NCI-H510A treated with DMSO at 0.1 percent for 48 hours (cell line): ENCODE measurements around the gene FAM89B.

Experiments
- DNase-seq: peaks from one replicate; lab custom pipeline; 2025; lab: John Stamatoyannopoulos, UW

FAM89B gene

DNA sequence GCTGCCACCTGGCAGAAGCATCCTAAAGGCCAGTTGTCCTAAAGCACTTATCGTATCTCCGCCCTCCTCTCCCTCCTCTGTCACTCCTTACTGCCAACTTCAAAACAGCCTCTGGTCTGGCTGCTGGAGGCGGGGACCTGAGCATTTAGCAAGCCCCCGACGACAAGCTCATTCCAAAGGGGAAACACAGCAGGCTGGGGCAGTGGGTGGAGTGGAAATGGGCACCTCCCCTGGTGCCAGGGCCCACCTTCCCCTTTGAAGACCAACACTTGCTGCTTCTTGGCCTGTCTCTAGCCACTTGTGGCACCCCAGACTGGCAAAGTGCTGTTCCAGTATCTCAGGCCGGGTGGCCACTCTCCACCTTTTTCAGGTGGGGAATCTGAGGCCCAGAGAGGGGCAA lies 38.1 kb downstream of the FAM89B start:
- DNase-seq = no peak

DNA sequence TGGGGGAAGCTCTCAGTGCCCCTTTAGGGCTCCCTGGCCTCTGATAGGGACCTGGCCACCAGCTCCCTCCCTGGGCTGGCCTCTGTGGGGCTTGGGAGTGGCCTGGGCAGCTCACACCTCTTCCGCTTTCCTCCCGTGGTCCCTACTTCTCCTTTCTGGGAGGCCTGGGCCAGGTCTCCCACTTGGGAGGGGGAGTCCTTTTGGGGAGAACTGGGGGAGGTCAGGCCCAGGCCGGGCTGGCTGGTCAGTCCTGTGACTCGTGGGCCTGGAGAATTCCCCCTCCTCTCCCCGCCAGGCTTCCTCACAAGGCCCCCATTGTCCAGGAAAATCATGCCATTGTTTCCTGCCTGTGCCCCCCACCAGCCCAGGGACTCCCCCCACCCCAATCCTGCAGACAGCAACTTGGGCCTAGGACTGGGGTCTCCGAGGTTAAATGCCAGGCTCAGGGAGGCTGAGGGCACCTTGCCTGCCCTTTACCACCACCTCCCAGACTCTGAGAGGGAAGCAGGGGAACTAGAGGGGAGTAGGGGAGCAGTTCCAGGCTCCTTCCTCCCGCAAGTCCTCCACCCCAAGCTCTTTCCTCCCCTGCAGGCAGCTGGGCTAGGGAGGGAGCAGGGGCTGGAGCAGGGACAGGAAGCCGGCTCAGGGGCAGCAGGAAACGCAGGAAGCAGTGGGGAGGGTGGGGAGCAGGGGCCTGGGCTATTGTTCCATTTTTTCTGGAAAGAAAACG lies 38.9 kb downstream of the FAM89B start:
- no peak for DNase-seq

DNA sequence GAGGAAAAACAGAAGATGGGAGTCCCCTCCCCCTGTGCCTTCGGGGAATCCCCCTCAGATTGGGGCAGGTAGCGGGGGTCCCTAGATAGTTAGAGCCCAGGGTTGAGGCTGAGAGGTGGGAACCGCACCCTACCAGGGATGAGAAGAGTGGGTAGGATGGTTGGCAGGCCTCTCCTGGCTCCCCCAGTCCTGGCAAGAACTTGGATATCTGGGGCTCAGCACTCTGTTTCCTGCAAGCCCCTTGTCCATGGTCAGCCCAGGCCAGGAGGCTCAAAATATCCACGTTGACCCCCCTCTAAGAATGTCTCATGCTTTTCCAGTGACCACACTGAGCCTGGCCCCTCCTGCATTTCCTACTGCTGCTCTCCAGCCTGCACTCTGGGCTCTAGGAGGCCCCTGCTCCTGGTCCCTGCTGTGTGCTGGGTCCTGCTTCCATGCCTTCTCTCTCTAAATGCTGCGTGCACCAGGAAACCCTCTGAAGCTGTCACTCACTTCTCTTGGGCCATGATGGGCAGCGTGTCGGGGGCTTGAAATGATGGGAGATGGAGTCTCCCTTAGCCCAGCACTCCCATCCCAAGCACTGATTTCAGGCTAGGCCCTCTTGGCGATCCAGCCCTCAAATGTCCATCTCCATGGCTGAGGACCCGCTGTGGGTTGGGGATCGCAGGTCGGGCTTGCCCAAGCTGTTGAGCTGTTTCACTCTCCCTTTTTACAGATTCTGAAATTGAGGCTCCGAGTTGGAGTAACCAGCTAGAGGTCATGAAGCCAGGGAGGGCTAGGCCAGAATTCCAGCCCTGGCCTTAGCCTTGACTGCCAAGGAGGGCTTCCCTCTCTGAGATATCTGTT lies 39.6 kb downstream of the FAM89B start:
- DNase-seq = no peak

DNA sequence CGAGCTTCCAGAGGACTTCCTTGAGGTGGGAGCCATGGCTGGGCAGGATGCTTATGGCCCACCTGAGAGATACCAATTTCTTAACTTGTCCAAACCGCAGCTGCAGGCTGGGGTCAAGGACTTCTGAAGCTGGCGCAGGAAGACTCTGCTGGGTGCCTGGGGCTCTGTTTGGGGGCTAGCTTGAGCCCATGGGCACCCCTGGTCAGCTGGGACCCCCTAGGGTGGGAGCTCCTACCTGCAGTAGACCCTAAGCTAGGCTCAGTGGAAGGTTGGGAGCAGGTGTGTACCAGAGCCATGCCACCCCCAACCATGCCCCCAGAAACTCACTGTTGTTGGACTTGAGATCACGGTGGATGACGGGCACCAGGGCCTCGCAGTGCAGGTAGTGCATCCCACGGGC lies 40.4 kb downstream of the FAM89B start:
- DNase-seq = no peak

DNA sequence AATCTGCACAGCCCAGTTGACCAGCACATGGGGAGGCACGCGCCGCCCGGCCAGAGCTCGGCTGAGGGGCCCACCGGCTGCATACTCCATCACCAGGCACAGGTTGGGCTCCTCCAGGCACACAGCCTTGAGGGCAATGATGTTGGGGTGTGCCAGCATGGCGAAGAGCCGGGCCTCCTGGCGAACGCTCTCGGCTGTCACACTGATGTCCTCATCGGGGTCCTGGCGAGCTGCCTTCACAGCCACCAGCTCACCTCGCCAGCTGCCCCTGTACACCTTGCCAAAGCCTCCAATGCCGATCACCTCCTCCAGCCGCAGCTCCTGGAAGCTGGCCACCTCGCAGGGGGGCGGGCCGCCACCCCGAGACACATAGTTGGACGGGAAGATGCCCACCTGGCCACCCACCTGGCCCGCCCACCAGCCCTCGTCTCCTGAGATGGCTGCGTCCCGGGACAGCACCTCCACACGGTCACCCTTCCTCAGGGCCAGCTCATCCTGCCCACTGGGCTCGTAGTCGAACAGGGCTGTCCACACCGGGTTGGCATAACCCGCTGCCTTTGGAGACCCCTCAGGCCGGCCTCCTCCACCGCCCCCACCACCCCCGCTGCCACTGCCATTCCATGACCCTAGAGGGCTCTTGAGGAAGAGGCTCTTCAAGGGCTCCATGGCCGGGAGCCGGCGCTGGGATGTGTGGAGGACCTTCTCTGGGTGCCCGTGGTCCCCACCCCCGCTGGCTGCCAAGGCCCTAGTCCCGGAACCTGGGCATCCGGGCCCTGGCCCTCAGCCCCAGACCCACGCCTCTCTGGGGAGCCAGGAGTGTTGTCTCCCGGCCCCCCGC lies 41.0 kb downstream of the FAM89B start:
- no peak for DNase-seq

DNA sequence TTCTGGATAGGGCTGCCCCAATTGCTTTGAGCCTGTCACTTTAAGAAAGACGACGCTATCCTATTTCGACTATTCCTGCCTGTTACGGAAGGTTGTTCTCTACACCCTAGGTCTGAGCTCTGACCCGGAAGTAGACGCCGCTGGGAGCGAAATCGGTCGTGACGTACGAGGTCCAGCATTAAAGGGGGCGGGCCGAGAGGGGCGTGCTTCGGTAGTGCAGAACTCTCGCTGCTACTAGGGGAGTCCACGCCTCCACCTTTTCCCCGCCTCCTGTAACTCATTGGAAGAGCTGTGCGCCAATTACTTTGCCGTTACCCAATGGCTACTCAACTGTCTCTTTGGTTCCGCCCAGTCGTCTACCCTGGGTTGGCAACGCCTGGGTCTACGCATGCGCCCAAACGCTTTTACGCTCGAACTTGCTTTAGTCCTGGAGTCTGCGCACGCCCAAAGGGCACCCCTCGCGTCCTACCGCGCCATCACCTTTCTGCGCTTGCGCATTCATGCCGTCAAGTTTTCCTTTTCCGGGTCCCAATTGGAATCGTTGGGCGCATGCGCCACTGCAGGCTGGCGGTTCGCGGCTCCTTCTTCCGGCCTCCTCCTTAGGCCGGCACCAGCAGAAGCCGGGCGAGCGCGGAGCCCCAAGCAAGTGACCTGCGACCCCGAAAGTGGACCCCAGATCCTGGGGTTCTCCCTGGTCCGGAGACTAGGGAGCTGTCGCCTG lies 43.1 kb downstream of the FAM89B start, which contains the start of gene PCNX3:
Gene PCNX3 (plus strand): TSS at position 548 of the 721 bp plus-strand sequence. CDS start 536 bp downstream, outside the sequence.
- DNase-seq = peak; percentile 100

DNA sequence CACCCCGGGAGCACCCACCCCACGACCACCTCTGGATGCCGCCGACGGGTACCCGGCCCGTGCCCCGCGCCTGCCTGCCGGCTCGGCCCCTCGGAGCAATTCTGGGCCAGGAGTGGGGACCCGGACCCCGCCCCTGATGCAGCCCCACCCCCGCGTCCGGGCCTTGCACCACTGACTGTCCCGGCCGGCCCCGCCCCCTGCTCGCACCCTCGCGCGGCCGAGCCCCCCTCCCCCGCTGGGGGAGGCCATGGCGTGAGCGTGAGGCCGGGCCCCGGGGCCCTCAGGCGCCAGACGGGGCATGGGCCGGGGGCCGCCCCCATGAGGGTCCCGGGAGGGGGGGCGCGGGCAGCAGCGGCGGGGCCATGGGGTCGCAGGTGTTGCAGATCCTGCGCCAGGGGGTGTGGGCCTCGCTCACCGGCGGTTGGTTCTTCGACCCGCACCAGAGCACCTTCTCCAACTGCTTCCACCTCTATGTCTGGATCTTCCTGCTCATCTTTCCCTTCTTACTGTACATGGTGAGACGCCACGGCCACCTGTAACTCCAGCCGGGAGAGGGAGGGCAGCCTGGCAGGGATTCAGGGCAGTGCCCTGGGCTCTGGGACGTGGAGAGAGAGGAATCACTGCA lies 43.7 kb downstream of the FAM89B start:
- no peak for DNase-seq

DNA sequence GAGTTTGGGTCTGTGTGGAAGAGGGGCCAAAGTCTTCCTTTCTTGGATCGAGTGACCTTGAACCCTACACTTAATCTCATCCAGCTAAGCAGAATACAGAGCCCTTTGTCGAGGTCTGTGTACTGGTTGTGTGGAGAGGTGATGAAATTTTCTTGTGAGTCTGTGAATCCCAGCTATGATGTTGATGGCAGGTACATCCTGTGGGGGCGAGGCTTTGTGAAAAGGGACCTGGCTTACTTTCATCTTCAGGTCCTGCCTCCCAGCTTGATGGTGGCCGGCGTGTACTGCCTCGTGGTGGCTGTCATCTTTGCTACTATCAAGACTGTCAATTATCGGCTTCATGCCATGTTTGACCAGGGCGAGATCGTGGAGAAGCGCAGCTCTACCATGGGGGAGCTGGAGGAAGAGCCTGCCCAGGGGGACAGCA lies 44.2 kb downstream of the FAM89B start:
- DNase-seq = no peak

DNA sequence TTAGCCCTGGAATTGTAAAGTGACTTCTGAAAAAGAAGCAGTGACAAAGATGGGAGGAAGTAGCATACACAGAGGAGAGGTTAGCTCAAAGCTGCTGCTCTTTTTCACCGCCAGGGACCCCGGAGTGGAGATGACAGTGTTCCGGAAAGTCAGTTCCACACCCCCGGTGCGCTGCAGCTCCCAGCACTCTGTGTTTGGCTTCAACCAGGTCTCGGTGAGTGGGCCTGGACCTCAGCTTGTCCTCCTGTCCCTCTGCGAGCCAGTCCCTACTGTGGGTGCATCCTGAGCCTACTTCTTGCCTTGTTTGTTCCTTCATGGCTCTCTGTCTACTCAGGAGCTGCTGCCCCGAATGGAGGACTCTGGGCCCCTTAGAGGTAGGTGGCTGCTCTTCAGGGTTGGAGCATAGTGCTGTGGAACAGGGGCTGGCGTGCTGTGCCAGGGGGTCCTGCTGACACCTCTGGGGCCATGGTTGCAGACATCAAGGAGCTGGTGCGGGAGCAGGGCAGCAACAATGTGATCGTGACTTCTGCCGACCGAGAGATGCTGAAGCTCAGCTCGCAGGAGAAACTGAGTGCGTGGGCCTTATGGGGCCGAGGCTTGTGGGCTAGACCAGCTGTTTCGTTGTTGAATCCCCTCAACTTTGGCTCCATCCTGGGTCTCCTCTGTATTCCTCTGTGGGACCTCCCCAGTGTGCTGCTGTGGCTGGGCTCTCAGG lies 45.0 kb downstream of the FAM89B start:
- no peak for DNase-seq

DNA sequence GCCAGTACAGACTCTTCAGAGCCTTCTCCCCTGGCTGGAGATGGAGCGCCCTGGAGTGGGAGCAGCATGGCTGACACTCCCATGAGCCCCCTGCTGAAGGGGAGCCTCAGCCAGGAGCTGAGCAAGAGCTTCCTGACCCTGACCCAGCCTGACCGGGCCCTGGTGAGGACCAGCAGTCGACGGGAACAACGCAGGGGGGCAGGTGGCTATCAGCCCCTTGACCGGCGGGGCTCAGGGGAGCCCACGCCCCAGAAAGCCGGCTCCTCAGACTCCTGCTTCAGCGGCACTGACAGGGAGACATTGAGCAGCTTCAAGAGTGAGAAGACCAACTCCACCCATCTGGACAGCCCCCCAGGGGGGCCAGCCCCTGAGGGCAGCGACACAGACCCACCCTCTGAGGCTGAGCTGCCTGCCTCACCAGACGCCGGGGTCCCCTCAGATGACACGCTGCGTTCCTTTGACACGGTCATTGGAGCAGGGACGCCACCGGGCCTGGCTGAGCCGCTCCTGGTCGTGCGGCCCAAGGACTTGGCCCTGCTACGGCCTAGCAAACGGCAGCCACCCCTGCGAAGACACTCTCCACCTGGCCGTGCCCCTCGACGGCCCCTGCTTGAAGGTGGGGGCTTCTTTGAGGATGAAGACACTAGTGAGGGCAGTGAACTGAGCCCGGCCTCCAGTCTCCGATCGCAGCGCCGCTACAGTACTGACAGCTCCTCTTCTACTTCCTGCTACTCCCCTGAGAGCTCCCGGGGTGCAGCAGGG lies 45.8 kb downstream of the FAM89B start:
- DNase-seq = no peak

DNA sequence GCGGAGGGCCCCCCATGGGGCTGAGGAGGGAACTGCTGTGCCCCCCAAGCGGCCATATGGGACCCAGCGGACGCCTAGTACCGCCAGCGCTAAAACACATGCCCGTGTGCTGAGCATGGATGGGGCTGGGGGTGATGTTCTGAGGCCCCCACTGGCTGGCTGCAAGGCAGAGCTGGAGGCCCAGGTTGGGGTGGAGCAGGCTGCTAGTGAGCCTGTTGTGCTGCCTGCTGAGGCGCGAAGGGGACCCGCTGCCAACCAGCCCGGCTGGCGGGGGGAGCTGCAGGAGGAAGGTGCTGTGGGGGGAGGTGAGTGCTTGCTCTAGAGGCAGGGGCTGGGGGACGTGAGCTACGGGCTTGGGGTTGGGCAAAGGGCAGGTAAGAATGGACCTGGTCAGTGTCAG lies 46.4 kb downstream of the FAM89B start:
- no peak for DNase-seq

DNA sequence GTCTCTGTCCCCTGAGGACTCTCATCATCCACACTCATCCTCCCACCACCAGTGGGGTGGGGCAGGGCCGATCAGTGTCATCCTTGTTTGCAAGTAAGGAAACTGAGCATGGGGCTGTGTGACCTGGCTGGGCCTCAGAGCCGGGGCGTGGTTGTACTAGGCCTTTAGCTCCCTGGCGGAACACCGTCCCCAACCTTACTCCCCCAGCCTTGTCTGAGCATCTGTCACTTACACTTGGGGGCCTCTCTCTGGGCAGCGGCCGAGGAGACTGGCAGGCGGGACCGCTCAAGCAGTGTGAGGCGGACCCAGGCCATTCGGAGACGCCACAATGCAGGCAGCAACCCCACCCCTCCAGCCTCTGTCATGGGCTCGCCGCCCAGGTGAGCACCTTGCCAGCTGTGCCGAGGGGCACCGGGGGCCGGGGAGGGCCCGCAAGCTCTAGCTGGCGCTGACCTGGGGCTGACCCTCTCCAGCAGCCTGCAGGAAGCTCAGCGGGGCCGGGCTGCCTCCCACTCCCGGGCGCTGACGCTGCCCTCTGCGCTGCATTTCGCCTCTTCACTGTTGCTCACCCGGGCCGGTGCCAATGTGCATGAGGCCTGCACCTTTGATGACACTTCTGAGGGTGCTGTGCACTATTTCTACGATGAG lies 47.1 kb downstream of the FAM89B start:
- DNase-seq = no peak

DNA sequence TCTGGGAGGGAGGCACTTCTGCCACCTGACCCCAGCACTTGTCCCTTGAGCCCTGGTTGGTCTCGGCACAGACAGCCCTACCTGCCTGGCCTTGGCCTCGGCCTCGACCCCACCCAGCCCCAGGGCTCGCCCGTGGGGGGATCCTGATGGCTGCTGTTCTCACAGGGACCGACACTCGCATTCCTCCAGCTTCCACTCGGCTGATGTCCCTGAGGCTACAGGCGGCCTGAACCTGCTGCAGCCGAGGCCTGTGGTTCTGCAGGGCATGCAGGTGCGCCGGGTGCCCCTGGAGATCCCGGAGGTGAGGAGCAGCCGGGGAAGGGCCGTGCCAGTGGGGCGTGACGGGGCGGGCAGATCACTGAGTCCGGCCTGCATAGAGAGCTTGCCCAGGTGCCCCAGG lies 48.3 kb downstream of the FAM89B start:
- no peak for DNase-seq

DNA sequence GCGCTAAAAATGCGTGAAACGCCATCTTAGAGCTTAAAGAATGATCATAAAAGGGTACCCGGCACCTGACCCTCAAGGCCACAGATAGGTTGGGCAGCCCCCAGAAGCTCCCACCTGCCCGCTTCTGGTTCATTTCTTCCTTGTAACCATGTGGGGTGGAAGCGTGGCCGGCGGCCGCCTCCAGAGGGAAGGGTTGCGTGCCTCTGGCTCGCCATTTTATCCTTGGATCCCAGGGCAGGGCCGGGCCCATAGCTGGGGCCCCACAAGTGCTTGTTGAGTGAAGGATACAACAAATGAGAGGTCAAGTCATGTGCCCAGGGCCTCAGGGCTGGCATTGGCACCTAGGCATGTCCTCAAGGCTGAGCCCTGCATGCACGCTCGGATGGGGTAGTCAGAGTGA lies 49.1 kb downstream of the FAM89B start:
- DNase-seq = no peak

DNA sequence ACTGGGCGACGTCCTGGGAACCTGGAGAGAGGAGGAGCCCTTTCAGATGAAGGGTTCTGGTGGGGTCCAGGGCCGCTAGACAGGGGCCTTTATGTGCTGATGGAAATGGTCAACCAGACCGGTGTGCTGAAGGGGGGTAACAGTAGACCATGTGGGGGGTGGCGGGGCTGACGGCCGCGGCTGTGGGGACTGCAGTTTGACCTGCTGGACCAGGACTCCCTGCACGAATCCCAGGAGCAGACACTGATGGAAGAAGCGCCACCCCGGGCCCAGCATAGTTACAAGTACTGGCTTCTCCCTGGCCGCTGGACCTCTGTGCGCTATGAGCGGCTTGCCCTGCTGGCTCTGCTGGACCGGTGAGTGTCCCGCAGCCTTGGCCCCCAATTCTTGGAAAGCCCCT lies 49.7 kb downstream of the FAM89B start:
- no peak for DNase-seq

DNA sequence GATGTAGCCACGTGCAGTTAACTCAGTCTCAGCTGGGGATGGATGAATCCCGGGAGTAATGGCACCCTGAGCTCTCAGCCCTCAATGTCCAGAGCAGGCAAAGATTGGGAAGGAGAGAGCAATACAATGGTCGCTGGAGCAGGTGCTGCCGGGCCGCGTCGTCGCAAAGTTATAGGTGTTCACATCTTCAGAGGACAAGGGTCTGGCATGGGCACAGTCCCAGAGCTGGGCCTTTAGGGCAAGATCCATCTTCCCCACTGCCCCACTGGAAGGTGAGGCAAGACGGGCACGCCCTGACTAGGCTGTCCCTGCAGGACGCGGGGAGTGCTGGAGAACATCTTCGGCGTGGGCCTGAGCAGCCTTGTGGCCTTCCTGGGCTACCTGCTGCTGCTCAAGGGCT lies 50.8 kb downstream of the FAM89B start:
- DNase-seq = no peak
